K562 (cell line): ENCODE results near the gene BLOC1S3. TPM values are rescaled to one million over a fixed set of nuclear protein-coding genes. Genes with fewer than 3 reads are reported as not detected.

Experiments
- HNRNPH1 ChIP-seq: fragments of 200-400 bp; formaldehyde crosslinking; optimal IDR thresholded peaks from 2 replicates; pipeline ENCODE3; 2017; ENCODE audit warnings: low read depth, mild to moderate bottlenecking, low read length, moderate library complexity
- PHTF2 ChIP-seq: fragments of 250-450 bp; sonication (Bioruptor Pico); IDR thresholded peaks from 2 replicates; pipeline ENCODE4 v1.5.0; 2021; ENCODE audit warnings: mild to moderate bottlenecking
- ZNF3 ChIP-seq: fragments of 250-450 bp; sonication (Bioruptor Pico); IDR thresholded peaks from 2 replicates; pipeline ENCODE4 v1.5.0; 2021; ENCODE audit warnings: mild to moderate bottlenecking, moderate library complexity
- polyA plus RNA-seq, 8 experiments: library from polyadenylated mRNA; depleted of rRNA in 4 of 8; stranded (reverse) in 5 of 8; unstranded in 3 of 8; fragments of >200 nt; fragmentation: Nextera tagmentation in 2 of 8; fragmentation: Illumina TruSeq in 1 of 8; extraction: Ambion mirVana in 2 of 8; extraction: Trizol in 1 of 8; gene quantifications; 2 replicates each; pipeline versions ENCODE4 v1.2.1 to v1.2.3, GENCODE V29; 2011 to 2014; ENCODE audit warnings: inconsistent platforms in 1 of 8, missing spikeins in 1 of 8
- total RNA-seq, 7 experiments: library from RNA; depleted of rRNA in 6 of 7; stranded (reverse); fragments of >200 nt in 6 of 7; fragmentation: Illumina TruSeq in 2 of 7; extraction: Trizol in 2 of 7; gene quantifications; 2 replicates each; pipeline versions ENCODE4 v1.2.1 to v1.2.3, GENCODE V29; 2011 to 2021; ENCODE audit warnings: low replicate concordance in 1 of 7
- TF ChIP-seq, protein P1 (sequence below): fragments of 450-650 bp; IDR thresholded peaks from 2 replicates; pipeline ENCODE4 v1.6.1; 2017; ENCODE audit warnings: antibody characterized with exemption, mild to moderate bottlenecking
- TF ChIP-seq, protein P2 (sequence below), 2 experiments: IDR thresholded peaks; 2 replicates each; pipeline ENCODE4 v1.6.1; 2012; ENCODE audit warnings: improper control_type of control experiment in 2 of 2, low read depth in 2 of 2, low read length in 2 of 2, borderline replicate concordance in 1 of 2

Gene BLOC1S3
- total and polyA plus RNA-seq, 9 of the 15 experiments (the other 6 are each of a cell fraction or from before 2014, with no cell fraction given): 3.9 to 20.2 (median 10.4) TPM

DNA sequence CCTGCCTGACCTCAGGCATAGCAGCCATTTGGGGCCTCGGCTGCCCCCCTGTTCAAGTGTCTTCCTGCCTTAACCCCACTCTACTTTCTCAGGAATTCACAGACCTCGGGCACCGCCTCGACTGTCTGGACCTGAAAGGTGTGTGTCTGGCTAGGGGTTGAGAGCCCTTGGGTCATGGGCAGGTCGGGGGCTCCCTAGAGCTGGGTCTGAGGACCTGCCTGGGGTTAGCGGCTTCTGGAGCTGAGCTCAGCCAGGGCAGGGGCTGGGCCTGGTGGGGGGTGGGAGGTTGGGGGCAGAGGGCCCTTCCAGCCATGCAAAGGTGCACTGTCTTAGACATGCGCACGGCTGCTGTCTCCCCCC is 38.5 kb upstream of the BLOC1S3 start (continued):
- TF ChIP-seq HNRNPH1: no peak
- TF ChIP-seq PHTF2: no peak
- TF ChIP-seq, protein P1, sequence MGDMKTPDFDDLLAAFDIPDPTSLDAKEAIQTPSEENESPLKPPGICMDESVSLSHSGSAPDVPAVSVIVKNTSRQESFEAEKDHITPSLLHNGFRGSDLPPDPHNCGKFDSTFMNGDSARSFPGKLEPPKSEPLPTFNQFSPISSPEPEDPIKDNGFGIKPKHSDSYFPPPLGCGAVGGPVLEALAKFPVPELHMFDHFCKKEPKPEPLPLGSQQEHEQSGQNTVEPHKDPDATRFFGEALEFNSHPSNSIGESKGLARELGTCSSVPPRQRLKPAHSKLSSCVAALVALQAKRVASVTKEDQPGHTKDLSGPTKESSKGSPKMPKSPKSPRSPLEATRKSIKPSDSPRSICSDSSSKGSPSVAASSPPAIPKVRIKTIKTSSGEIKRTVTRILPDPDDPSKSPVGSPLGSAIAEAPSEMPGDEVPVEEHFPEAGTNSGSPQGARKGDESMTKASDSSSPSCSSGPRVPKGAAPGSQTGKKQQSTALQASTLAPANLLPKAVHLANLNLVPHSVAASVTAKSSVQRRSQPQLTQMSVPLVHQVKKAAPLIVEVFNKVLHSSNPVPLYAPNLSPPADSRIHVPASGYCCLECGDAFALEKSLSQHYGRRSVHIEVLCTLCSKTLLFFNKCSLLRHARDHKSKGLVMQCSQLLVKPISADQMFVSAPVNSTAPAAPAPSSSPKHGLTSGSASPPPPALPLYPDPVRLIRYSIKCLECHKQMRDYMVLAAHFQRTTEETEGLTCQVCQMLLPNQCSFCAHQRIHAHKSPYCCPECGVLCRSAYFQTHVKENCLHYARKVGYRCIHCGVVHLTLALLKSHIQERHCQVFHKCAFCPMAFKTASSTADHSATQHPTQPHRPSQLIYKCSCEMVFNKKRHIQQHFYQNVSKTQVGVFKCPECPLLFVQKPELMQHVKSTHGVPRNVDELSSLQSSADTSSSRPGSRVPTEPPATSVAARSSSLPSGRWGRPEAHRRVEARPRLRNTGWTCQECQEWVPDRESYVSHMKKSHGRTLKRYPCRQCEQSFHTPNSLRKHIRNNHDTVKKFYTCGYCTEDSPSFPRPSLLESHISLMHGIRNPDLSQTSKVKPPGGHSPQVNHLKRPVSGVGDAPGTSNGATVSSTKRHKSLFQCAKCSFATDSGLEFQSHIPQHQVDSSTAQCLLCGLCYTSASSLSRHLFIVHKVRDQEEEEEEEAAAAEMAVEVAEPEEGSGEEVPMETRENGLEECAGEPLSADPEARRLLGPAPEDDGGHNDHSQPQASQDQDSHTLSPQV: no peak
- TF ChIP-seq, protein P2, sequence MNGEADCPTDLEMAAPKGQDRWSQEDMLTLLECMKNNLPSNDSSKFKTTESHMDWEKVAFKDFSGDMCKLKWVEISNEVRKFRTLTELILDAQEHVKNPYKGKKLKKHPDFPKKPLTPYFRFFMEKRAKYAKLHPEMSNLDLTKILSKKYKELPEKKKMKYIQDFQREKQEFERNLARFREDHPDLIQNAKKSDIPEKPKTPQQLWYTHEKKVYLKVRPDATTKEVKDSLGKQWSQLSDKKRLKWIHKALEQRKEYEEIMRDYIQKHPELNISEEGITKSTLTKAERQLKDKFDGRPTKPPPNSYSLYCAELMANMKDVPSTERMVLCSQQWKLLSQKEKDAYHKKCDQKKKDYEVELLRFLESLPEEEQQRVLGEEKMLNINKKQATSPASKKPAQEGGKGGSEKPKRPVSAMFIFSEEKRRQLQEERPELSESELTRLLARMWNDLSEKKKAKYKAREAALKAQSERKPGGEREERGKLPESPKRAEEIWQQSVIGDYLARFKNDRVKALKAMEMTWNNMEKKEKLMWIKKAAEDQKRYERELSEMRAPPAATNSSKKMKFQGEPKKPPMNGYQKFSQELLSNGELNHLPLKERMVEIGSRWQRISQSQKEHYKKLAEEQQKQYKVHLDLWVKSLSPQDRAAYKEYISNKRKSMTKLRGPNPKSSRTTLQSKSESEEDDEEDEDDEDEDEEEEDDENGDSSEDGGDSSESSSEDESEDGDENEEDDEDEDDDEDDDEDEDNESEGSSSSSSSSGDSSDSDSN (IDR thresholded peaks at IDR 0.05; ENCODE audit: borderline replicate concordance in 1 of 2, low read depth in 2 of 2, low read length in 2 of 2): no peak
- TF ChIP-seq ZNF3 (CRISPR knock-in tag): no peak
